Urothelium cell line (cell line): ENCODE data around the gene HHIPL1.

Source experiments
- DNase-seq: peaks from one replicate; pipeline ENCODE4 v3.0.0; 2011; ENCODE audit warnings: low spot score, mixed read lengths
- FAIRE-seq: peaks from 2 replicates; lab custom pipeline; 2011; peaks lifted over from hg19 to GRCh38; lab: Jason Lieb, UNC

The HHIPL1 gene

GRCh38 chr14:99685596-99685995, 40.7 kb downstream of the HHIPL1 start:
- no peak for FAIRE-seq
- no peak for DNase-seq

DNA sequence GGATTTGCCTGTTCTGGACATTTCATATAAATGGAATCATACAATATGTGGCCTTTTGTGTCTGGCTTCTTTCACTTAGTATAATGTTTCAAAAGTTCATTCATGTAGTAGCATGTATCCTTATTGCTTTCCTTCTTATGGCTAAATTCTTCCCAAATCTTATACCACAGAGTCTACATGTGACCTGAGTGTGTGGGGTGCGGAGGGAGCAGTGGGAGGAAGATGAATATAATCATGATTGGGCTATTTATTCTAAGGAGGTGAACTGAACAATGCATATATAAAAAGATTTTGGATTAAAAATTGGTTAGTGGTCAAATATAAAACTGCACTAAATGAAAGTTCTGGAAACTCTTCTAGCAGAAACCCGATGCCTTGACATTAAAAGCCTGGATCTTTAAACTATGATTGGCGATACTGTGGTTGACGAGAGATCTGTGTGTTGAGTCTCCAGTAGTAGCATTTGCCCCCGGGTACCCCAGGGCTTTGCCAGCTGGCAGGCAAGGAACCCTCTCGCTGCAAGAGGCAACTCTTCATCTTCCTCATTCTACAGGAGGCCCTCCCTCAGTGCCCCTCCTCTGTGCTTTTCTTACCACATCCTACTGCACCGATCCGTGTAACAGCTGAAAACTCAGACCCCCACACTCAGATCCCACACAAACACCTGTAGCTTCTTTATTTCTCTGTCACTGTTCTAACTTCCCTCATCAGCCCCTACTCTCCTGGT, 41.8 kb downstream of the HHIPL1 start:
- DNase-seq (no peak), FAIRE-seq (no peak)

- no peak for DNase-seq
- no peak for FAIRE-seq
These were observed 42.6 kb downstream of the HHIPL1 start for GRCh38 chr14:99687284-99688209.

- no peak for FAIRE-seq
- no peak for DNase-seq
These were observed 43.3 kb downstream of the HHIPL1 start for GRCh38 chr14:99688210-99688581.

DNA sequence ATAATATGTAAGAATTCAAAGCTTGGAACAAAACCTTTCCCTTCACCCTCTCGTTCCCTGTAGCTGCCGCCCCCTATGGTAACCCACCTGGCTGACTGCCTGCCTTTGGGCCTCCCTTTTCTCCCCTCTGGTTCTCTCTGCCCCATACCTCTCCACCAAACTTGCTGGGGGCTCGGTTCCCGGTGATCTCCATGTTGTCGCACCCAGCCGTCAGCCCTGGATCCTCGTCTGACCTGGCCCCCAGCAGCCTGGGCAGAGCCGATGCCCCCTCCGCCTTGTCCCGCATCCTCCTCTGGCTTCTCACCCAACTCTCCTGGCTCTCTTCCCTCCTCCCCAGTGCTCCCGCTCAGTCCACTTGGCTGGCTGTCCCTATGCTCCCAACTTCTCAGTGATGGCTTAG, 43.7 kb downstream of the HHIPL1 start:
- DNase-seq (no peak), FAIRE-seq (no peak)

- DNase-seq (no peak), FAIRE-seq (no peak)
These were observed 44.6 kb downstream of the HHIPL1 start for GRCh38 chr14:99689266-99690236.

DNA sequence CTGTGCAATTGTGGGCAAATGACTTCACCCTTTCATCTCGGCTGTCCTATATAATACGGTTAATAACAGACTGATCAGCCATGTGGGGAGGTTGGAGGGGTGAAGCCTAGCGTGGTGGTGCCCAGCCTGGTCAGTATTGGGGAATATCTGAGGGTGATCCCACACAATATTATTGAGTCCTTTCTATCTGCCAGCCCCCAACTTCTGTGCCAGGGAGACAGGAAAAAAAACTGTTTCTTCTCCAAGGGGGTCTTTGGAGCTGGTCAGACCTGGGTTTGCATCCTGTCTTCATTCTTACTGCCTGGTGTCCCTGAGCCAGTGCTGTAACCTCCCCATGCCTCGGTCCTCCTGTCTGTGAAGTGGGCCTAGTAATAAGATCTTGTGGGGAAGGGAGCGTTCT, 45.7 kb downstream of the HHIPL1 start:
- FAIRE-seq (no peak), DNase-seq (no peak)

GRCh38 chr14:99691111-99691885, 46.4 kb downstream of the HHIPL1 start:
- no peak for DNase-seq
- FAIRE-seq, result no peak

DNA sequence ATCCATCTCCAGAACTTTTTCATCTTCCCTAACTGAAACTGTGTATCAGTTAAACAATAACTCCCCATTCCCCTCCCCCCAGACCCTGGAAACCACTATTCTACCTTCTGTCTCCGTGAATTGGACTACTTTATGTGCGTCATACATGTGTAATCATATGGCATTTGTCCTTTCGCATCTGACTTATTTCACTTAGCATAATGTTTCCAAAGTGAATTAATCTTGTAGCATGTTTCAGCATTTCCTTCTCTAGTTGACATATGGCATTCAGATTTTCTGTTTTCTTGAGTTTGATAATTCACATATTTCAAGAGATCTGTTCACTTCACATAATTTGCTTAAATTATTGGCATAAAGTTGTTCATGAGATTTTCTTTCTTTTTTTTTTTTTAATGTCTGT, 49.0 kb downstream of the HHIPL1 start:
- FAIRE-seq (no peak), DNase-seq (no peak)

GRCh38 chr14:99696929-99697328, 52.0 kb downstream of the HHIPL1 start:
- no peak for DNase-seq
- FAIRE-seq, result no peak

DNA sequence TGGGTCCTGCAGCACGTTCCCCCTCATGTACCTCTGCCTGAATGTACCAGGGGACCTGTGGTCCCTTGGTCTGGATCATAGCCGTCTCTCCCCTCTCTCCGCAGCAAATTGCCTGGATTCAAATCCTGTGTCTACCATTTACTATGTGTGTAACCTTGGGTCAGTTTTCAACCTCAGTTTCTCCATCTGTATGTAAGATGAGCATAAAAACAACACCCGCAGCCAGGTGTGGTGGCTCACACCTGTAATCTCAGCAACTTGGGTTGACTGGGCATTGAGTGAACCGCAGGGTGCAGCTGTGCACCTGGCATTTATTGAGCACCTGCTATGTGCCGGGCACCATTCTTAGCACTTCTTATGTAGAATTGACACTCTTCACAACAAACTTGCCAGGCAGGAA, 53.3 kb downstream of the HHIPL1 start:
- no peak for FAIRE-seq
- no peak for DNase-seq

- DNase-seq (no peak), FAIRE-seq (no peak)
These were observed 53.7 kb downstream of the HHIPL1 start for GRCh38 chr14:99698642-99699041.

- DNase-seq (no peak), FAIRE-seq (no peak)
These were observed 54.3 kb downstream of the HHIPL1 start for GRCh38 chr14:99699085-99699760.

DNA sequence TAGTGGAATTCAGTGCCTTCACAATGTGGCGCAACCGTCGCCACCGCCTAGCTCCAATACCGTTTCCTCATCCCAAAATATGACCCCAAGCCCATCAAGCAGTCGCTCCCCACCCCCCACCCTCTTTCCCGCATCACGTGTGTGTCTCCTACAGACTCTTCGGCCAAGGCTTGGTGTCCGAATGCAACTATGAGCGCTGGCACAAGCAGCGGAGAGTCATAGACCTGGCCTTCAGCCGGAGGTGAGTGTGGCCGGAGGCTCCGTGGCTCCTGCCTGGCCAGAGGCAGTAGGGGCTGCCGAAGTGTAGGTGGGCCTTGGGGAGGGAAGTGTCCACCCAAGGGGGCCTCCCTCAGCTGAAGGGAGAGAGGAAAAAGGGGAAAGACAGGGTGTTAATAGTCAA, 54.9 kb downstream of the HHIPL1 start:
- FAIRE-seq (no peak), DNase-seq (no peak)

- no peak for DNase-seq
- no peak for FAIRE-seq
These were observed 55.5 kb downstream of the HHIPL1 start for GRCh38 chr14:99700379-99700778.

DNA sequence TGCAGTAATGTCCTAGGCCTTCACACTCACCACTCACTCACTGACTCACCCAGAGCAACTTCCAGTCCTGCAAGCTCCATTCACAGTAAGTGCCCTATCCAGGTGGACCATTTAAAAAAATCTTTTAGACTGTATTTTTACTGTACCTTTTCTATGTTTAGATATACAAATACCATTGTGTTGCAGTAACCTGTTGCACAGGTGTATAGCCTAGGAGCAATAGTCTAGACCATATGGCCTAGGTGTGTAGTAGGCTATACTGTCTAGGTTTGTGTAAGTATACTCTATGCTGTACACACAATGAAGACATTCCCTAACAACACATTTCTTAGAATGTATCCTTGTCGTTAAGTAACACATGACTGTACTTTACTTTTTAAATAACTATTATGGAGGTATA, 56.3 kb downstream of the HHIPL1 start:
- FAIRE-seq (no peak), DNase-seq (no peak)

GRCh38 chr14:99702115-99702514, 57.2 kb downstream of the HHIPL1 start:
- DNase-seq (no peak), FAIRE-seq (no peak)

DNA sequence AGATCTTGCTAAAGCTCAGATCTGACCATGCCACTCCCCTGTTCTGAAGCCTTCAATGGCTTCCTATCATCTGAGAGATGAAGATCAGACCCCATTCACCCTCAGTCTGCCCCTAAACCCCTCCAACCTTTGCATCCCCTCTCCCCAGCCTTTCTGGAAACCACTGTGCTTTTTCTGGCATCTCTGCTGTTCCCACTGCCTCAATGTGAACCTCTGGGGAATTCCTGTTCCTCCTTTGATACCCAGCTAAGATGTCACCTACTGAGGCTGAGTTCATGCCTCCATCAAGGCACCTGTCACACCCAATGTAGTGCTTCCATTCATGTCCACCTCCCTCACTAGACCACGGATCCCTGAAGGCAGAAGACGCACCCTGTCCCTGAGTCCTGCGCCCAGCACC, 58.5 kb downstream of the HHIPL1 start:
- FAIRE-seq (no peak), DNase-seq (no peak)

GRCh38 chr14:99704037-99704436, 59.1 kb downstream of the HHIPL1 start:
- FAIRE-seq (no peak), DNase-seq (no peak)
